Keratinocyte (primary cell): ENCODE data around the gene MTMR2. TPM values are rescaled to one million over a fixed set of nuclear protein-coding genes. Genes with fewer than 3 reads are reported as not detected.

Experiments
- DNase-seq: peaks from one replicate; pipeline ENCODE4 v3.0.0-alpha.2; 2011; ENCODE audit warnings: low read depth, missing footprints, low spot score
- FAIRE-seq: peaks from 2 replicates; lab custom pipeline; 2011; peaks lifted over from hg19 to GRCh38; lab: Jason Lieb, UNC
- H2AFZ ChIP-seq: 2 replicates; pipeline ENCODE4 v1.6.0; 2012; ENCODE audit warnings: low read length, control low read depth, inconsistent platforms; ENCODE audit not compliant: control insufficient read depth
- H3K27ac ChIP-seq: 2 replicates; pipeline ENCODE4 v1.5.1; 2011; ENCODE audit warnings: low read length; ENCODE audit not compliant: control insufficient read depth, insufficient read depth
- H3K27me3 ChIP-seq: 3 replicates; pipeline ENCODE4 v1.6.0; 2011; ENCODE audit warnings: low read length; ENCODE audit not compliant: control insufficient read depth, insufficient read depth; ENCODE audit errors: extremely low read depth
- H3K36me3 ChIP-seq, 2 experiments: 2 replicates in 1 of 2; 3 replicates in 1 of 2; pipeline ENCODE4 v1.5.1; 2011; ENCODE audit warnings: low read length in 2 of 2, mild to moderate bottlenecking in 1 of 2; ENCODE audit not compliant: control insufficient read depth in 2 of 2, insufficient read depth in 2 of 2; ENCODE audit errors: extremely low read depth in 1 of 2
- H3K4me1 ChIP-seq: 3 replicates; pipeline ENCODE4 v1.5.1; 2011; ENCODE audit warnings: low read length; ENCODE audit not compliant: control insufficient read depth, insufficient read depth; ENCODE audit errors: extremely low read depth
- H3K4me2 ChIP-seq: 3 replicates; pipeline ENCODE4 v1.6.0; 2011; ENCODE audit warnings: low read depth, low read length; ENCODE audit not compliant: control insufficient read depth, insufficient read depth; ENCODE audit errors: extremely low read depth
- H3K4me3 ChIP-seq, 3 experiments: fragments of 200-600 bp in 1 of 3; sonication (generic) in 1 of 3; 2 replicates in 2 of 3; 3 replicates in 1 of 3; pipeline ENCODE4 v1.5.1; 2011 to 2016; ENCODE audit warnings: low read length in 3 of 3, mild to moderate bottlenecking in 3 of 3, control low read depth in 2 of 3, inconsistent platforms in 1 of 3, low read depth in 1 of 3, mixed read lengths in 1 of 3, mixed run types in 1 of 3, moderate library complexity in 1 of 3; ENCODE audit not compliant: control insufficient read depth in 2 of 3, insufficient read depth in 2 of 3; ENCODE audit errors: extremely low read depth in 1 of 3
- H3K79me2 ChIP-seq: 2 replicates; pipeline ENCODE4 v1.6.0; 2012; ENCODE audit warnings: low read length; ENCODE audit not compliant: control insufficient read depth, insufficient read depth
- H3K9ac ChIP-seq: 3 replicates; pipeline ENCODE4 v1.6.0; 2011; ENCODE audit warnings: low read length; ENCODE audit not compliant: control insufficient read depth, insufficient read depth; ENCODE audit errors: extremely low read depth
- H3K9me1 ChIP-seq: 3 replicates; pipeline ENCODE4 v1.6.0; 2011; ENCODE audit warnings: low read length; ENCODE audit not compliant: control insufficient read depth, insufficient read depth; ENCODE audit errors: extremely low read depth
- H3K9me3 ChIP-seq: 2 replicates; pipeline ENCODE4 v1.5.1; 2012; ENCODE audit warnings: low read depth, low read length; ENCODE audit not compliant: control insufficient read depth
- H4K20me1 ChIP-seq: 3 replicates; pipeline ENCODE4 v1.6.0; 2011; ENCODE audit warnings: low read length; ENCODE audit not compliant: control insufficient read depth, insufficient read depth; ENCODE audit errors: extremely low read depth
- CTCF ChIP-seq, 3 experiments: IDR thresholded peaks in 1 of 3; conservative IDR thresholded peaks in 1 of 3; optimal IDR thresholded peaks in 1 of 3; 2 replicates in 2 of 3; 3 replicates in 1 of 3; pipeline versions ENCODE3 to v1.5.1; 2011; ENCODE audit warnings: low read length in 3 of 3, mild to moderate bottlenecking in 3 of 3, moderate library complexity in 2 of 3, control low read depth in 1 of 3, inconsistent platforms in 1 of 3; ENCODE audit not compliant: insufficient read depth in 2 of 3; ENCODE audit errors: extremely low read depth in 1 of 3
- EZH2 ChIP-seq: IDR thresholded peaks from one replicate; pipeline ENCODE4 v1.6.1; 2012; ENCODE audit warnings: inconsistent platforms, mild to moderate bottlenecking, low read length, moderate library complexity
- dilution Hi-C: fragments of 300-500 bp; cut with MboI; formaldehyde crosslinking; loops from one replicate; pipeline ENCODE4 v1.7.0; 2020; ENCODE audit warnings: low sequenced_read_pairs; ENCODE audit not compliant: extremely low pct_ligation_motif_present
- polyA plus RNA-seq, 5 experiments: library from polyadenylated mRNA; depleted of rRNA in 3 of 5; stranded (reverse) in 3 of 5; stranded (forward) in 1 of 5; unstranded in 1 of 5; fragments of >200 nt; gene quantifications; 1 replicate in 1 of 5; 2 replicates in 3 of 5; 3 replicates in 1 of 5; pipeline versions ENCODE4 v1.2.1 to v1.2.3, GENCODE V29; 2011 to 2012; ENCODE audit warnings: missing spikeins in 2 of 5, low read depth in 1 of 5, low replicate concordance in 1 of 5

The MTMR2 gene
- polyA plus RNA-seq, 1 donor (not counting 4 experiments of a cell fraction or from before 2014, with no cell fraction given): 27.0 TPM

- H3K27ac ChIP-seq: no peak overlapping the region
- no peak overlapping the region for H3K4me2 ChIP-seq
- H3K36me3 ChIP-seq: no peaks in the 10 kb centered on the region
- peaks cover 12% of the 10 kb centered on the region for H3K4me1 ChIP-seq
- H3K9me3 ChIP-seq: no peaks in the 10 kb centered on the region
- no peak overlapping the region for H2AFZ ChIP-seq
- H3K79me2 ChIP-seq: peaks cover 6% of the 10 kb centered on the region
- FAIRE-seq (no peak), DNase-seq (no peak)
- H3K9ac ChIP-seq: no peak overlapping the region
- H3K27me3 ChIP-seq: no peaks in the 10 kb centered on the region
- H3K9me1 ChIP-seq: no peaks in the 10 kb centered on the region
- dilution Hi-C loops: no loop called here
- no peaks in the 10 kb centered on the region for H4K20me1 ChIP-seq
- no peak overlapping the region for H3K4me3 ChIP-seq
- no peak for TF ChIP-seq CTCF (optimal IDR thresholded peaks at IDR 0.05 in 1 of 3, IDR thresholded peaks at IDR 0.05 in 1 of 3, conservative IDR thresholded peaks at IDR 0.05 in 1 of 3; ENCODE audit: extremely low read depth in 1 of 3, insufficient read depth in 2 of 3, low read length in 3 of 3)
- no peak for TF ChIP-seq EZH2
Measured at GRCh38 chr11:95888852-95889251, 35.1 kb downstream of the MTMR2 start.

- H3K4me2 ChIP-seq: no peak overlapping the region
- no peaks in the 10 kb centered on the region for H3K27me3 ChIP-seq
- no peaks in the 10 kb centered on the region for H3K9me3 ChIP-seq
- H3K79me2 ChIP-seq: peaks cover 5% of the 10 kb centered on the region
- peaks cover 12% of the 10 kb centered on the region for H3K4me1 ChIP-seq
- H3K9me1 ChIP-seq: no peaks in the 10 kb centered on the region
- dilution Hi-C loops: no loop called here
- H4K20me1 ChIP-seq: no peaks in the 10 kb centered on the region
- no peak overlapping the region for H3K9ac ChIP-seq
- H2AFZ ChIP-seq: no peak overlapping the region
- no peaks in the 10 kb centered on the region for H3K36me3 ChIP-seq
- no peak overlapping the region for H3K27ac ChIP-seq
- H3K4me3 ChIP-seq: no peak overlapping the region
- DNase-seq: no peak
- FAIRE-seq: no peak
- TF ChIP-seq CTCF (optimal IDR thresholded peaks at IDR 0.05 in 1 of 3, IDR thresholded peaks at IDR 0.05 in 1 of 3, conservative IDR thresholded peaks at IDR 0.05 in 1 of 3; ENCODE audit: extremely low read depth in 1 of 3, insufficient read depth in 2 of 3, low read length in 3 of 3) (no peak), EZH2 (no peak)
Measured at GRCh38 chr11:95888439-95888838, 35.5 kb downstream of the MTMR2 start.
